COLO668 (cell line): ENCODE results near the gene SLC39A11.
A peak's percentile ranks its signal among the peaks of the same experiment; 100 is the strongest.
"Not testable (repeated sequence)": the region's sequence is repeated elsewhere in the genome, so short reads cannot be mapped to it uniquely, and the experiment has no call there.

ENCODE experiments used
- DNase-seq: peaks from one replicate; lab custom pipeline; 2025; ENCODE audit not compliant: unreplicated experiment; lab: John Stamatoyannopoulos, UW

SLC39A11 gene

GRCh38 chr17:72953621-72954020, 138.9 kb downstream of the SLC39A11 start:
- no peak for DNase-seq

DNA sequence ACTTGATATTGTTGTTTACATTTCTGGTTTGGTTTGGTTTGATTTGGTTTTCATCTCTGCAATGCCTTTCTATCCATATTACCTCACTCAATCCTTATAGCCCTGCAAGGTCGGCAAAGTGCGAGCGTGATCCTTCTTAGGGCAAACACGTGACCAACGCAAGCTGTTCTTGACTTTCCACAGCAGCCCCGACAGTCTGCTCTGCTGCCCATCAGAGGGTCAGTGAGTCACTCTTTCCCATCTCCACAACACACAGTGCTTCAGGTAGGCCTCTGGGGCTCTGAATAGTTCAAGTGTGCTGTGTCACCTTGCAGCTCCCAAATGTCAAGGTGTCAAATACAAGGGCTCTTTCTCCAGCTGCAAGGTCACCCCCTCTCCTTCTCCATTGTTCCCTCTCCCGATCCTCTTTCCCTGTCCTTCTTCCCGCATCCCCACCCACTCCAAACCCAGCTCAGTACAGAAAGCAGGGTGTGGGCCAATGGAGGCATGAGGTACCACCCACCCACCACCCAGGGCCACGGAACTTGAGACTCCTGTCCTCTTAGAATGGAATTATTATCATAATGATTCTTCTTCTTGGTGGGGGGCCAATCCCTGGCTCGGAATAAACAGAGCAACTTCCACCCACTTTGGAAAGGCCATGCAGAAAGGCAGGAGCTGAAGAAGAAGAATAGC, 139.7 kb downstream of the SLC39A11 start:
- no peak for DNase-seq

- DNase-seq = no peak
These were observed 140.3 kb downstream of the SLC39A11 start for GRCh38 chr17:72952220-72952619.

DNA sequence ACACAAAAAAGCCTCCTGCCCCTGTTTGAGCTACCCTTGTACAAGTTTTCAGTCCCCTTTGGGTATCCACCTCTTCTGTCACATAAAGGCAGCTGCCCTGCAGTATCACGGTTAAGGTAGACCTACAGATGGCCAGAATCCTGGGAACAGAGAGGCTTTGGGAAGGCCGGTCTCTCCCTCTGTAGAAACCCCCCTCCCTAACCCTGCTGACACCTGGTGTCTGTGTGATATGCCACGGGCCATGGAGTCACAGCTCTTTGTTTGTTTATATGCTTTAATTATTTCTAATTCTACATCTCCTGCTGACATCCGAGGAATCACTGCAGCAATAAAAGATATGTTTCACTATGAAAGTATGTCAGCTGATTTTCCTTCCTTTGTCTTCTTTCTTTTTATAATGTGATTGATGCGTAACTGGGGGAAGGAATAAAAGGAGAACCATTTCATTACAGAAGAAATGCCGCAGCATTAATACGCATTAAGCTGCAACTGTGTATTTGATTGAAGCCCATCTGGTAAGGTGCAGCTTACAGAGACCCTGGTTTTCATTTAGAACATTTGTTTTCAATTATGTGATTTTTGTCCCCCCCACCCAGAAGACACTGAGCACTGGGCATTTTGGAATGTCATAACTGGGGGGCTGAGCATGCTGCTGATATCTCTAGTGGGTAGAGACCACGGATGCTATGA, 142.1 kb downstream of the SLC39A11 start:
- DNase-seq = peak; percentile 12

DNA sequence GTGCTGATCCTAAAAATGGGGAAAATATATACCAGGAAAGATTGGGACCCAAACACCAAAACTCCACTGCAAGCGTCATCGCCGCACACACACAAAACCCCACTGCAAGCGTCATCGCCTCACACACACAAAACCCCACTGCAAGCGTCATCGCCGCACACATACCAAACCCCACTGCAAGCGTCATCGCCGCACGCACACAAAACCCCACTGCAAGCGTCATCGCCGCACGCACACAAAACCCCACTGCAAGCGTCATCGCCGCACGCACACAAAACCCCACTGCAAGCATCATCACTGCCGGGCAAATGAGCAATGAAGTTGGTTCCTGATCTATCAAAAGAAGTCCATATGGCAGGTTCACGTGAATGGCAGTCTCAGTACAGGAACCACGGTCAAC, 144.4 kb downstream of the SLC39A11 start:
- DNase-seq = no peak

GRCh38 chr17:72947475-72947874, 145.0 kb downstream of the SLC39A11 start:
- DNase-seq = no peak

GRCh38 chr17:72946696-72947095, 145.8 kb downstream of the SLC39A11 start:
- no peak for DNase-seq

DNA sequence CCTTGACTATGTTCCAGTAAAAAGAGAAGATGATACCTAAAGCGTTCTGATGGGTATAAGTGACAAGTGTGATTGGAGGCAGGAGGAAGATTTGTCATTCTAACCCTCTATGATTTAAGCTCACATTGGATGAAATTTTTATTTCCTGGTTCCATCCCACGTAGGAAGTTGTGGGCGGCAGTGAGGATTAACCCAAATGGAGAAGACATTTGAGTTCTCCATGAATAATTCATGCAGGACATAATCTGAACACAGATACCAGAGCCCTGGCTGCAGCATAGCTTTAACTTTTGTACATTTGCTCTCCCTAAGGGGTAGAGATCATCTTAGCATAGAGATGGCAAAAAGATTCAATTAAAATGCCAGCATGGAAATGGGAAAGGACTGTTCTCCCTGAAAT, 146.3 kb downstream of the SLC39A11 start:
- DNase-seq = no peak

DNA sequence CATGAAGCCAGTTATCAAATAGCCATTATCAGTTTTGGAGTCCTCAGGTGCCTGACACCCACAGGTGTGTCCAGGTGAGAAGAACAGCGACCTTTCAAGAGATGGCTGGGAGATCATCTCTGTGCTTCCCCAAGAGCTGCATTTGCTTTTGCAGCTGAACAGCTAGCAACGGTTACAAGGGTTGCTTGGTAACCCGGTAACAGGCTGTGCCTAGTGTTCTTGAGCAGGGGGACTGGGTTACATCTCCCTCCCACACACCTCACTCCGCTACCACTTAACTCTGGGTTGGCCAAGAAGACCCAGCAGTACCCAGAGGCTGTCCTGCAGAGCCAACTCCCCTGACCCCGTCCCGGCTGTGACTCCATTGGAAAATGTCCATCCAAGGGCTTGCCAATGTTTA, 147.0 kb downstream of the SLC39A11 start:
- DNase-seq = no peak

DNA sequence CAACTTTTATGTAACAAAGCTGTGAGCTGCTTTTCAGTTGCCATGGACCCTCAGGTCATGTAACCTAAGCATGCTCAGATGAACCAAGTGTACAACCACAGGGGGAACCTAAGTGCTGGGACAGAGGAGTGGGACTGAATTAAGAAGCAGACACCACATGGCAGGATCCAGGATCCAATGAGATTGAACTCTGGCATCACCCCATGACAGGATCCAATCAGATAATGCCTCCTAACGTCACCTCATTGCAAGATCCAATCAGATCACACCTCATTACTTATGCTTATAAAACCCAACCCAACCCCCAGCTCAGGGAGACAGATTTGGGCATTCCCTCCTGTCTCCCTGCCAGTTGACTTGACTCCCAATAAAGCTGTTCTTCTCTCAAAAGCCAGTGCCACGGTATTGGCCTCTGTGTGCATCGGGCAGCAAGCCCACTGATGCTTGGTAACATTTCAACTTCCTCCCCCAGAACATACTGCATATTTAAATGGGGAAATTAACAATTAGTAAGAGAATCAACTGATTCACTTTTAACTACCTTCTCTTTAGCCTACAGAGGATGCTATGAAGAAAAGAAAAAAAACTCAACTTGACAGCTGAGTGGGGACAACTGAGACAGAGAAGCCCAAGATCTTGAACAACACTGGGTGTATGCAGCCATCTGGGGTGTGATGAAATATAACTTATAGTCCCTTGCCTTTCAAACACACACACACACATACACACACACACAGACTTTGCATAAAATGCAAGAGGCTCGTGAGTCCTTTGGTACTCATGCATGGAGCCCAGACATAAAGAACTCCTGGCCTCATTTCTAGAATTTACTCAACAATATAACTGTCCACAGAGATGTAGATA, 148.4 kb downstream of the SLC39A11 start:
- no peak for DNase-seq

GRCh38 chr17:72942579-72942978, 149.9 kb downstream of the SLC39A11 start:
- no peak for DNase-seq

DNA sequence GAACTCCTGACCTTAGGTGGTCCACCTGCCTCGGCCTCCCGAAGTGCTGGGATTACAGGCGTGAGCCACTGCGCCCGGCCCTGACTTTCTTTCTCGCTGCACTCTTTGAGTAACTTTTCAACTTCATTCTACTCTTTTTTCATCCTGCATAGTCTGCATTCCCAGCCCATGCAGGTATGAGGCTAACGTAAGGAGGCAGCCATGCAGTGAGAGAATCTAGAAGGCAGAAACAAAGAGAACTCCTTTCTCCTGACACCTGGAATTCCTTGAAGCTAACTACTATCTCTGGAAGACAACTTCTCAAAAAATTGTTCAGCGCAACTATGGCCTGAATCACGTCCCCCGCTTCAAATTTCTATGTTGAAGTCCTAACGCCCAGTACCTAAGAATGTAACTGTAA, 152.0 kb downstream of the SLC39A11 start:
- DNase-seq = no peak

- no peak for DNase-seq
These were observed 154.0 kb downstream of the SLC39A11 start for GRCh38 chr17:72938482-72938881.

- DNase-seq = no peak
These were observed 154.8 kb downstream of the SLC39A11 start for GRCh38 chr17:72937707-72938106.

DNA sequence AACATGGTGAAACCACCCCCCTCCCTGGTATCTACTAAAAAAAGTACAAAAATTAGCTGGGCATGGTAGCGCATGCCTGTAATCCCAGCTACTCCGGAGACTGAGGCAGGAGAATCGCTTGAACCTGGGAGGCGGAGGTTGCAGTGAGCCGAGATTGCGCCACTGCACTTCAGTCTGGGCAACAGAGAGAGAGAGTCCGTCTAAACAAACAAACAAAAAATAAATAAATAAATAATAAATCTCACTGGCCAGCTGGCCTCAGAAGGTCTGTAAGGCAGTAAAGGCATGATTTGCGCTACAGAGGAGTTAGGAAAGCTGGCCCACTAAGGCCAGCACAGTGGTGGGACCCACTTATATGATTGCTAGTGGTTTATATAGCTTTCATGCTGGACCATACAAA, 155.2 kb downstream of the SLC39A11 start:
- not testable (repeated sequence) for DNase-seq

DNA sequence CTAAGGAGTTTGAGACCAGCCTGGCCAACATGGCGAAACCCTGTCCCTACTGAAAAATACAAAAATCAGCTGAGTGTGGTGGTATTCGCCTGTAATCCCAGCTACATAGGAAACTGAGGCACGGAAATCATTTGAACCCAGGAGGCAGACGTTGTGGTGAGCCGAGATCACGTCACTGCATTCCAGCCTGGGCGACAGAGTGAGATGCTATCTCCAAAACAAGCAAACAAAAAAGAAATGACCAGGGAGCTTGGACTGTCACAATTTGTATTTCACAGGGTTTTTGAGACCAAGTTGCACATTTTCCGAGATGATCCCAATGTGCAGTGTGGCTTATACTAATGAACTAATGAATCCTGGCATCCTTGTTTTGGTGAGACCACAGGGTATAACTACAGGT, 156.5 kb downstream of the SLC39A11 start:
- no peak for DNase-seq

DNA sequence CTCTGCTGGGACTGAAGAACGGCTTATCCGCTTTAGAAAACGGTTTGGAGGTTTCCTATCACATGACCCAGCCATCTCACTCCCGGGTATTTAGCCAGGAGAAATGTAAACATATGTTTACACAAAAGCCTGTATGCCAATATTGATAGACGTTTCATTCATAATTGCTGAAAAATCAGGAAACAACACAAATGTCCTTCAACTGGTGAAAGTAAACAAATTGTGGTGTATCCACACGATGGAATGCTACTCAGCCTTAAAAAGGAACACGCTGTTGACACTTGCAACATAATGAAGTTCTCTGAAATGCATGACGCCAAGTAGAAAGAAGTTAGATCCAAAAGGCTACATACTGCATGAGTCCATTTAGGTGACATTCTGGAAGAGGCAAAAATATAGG, 157.6 kb downstream of the SLC39A11 start:
- no peak for DNase-seq

DNA sequence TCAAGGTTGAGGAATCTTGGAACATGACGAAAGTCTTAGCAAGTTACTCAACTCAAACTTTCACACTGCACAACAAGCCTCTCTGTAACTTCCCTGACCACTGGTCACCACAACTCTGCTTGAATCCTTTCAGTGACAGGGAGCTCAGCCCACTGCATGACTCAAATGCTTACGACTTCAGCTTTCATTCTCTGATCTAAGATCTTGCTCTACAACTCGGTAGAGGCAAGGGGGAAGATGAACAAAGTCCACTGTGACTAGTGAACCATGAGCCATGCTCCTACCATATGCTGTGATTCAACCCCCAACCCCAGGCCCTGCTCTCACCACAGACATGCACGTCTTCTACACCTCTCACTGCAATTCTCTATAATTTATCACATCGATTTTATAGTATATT, 160.9 kb downstream of the SLC39A11 start:
- no peak for DNase-seq

- DNase-seq = no peak
These were observed 161.3 kb downstream of the SLC39A11 start for GRCh38 chr17:72931163-72931562.

DNA sequence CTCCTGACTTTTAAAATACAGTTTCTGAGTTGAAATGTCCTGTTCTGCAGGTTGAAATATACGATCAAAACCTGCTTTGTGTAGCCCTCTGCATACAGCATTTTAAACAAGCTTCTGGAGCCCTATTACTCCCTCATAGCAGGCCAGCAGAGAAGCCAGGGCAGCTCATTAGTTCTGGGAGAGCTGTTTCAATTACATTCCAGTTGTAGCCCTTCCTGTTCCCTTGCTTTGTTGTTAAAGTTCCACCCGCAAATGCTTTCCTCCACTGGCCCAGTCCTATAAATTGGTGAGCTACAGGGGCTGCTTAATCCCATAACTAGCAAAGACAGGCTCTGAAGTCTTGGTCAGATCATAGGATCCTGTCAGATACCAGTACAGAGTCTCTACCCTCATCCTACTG, 162.5 kb downstream of the SLC39A11 start:
- DNase-seq = no peak

DNA sequence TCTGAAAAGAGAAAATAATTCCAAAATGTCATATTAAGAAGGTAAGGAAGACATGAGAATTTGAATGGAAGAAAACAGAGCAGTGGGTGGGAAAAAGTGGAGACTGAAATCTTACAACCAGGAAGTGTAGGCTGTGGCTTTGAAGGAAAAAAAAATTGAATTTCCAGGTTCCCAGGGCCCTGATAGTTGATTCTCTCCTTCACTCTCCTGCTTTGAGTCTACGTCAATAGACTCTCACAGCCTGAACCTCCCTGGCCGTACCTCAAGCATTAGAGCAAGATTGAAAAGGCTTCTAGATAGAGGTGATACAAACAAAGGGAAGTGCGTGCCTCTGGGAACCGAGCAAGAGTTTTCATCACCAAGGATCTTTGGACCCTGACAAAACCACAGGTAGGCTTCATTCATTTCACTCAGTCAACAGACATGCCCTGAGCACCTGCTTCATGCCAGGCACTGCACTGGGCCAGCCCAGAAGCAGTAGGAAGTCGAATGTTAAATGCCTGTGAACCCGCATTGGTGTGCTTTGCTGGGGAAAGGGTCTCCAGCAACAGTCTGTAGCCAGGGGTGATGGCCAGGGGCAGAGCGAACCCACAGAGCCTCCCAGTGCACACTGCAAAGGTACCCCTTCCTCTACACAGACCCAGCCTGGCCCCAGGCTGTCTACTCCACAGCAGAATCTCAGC, 163.9 kb downstream of the SLC39A11 start:
- DNase-seq = peak; percentile 33
